Measurements from ENCODE around the gene EPHA4. TPM values are rescaled to one million over a fixed set of nuclear protein-coding genes. Genes with fewer than 3 reads are reported as not detected.

The EPHA4 gene
- total RNA-seq, 2 experiments from 2014 or later = 0.23 TPM; not detected in 1

DNA sequence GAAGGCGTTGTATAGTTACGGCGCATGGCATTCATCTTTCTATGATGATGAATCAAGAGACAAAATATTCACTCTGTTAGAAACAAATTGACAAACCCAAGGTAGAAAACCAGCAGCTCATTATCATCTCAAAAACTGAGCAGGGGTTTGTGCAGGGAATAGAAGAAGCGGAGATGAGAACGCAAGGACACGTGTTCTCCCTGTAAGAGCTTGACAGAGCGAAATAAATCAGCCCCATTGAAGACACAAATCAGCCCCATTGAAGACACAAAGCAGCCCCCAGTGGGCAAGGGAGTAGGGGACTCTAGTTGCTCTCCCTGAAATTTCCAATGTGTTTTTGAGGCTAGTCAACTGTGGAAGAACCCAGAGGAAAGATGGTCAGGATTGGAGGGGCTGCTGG lies 199.2 kb downstream of the EPHA4 start:
- Histone ChIP-seq H3K79me2 (ENCODE audit: insufficient read depth, low read depth, low read length) (no peaks in the 10 kb centered on the region), H3K36me3 (ENCODE audit: insufficient read depth, low read length) (no peaks in the 10 kb centered on the region), H3K9me2 (ENCODE audit: insufficient read depth, low read length) (no peaks in the 10 kb centered on the region), H3K4me3 (ENCODE audit: low read depth, low read length, poor library complexity, severe bottlenecking) (no peak overlapping the region), H3K4me1 (ENCODE audit: insufficient read depth, low read length, poor library complexity, severe bottlenecking) (no peaks in the 10 kb centered on the region), H3K4me2 (ENCODE audit: low read length) (no peak overlapping the region), H3K9me3 (ENCODE audit: low read length) (no peaks in the 10 kb centered on the region), H2AFZ (ENCODE audit: low read length) (no peak overlapping the region), H4K20me1 (ENCODE audit: insufficient read depth, low read length) (no peaks in the 10 kb centered on the region), H3K27ac (ENCODE audit: low read depth, low read length, poor library complexity, severe bottlenecking) (no peak overlapping the region)
- TF ChIP-seq EZH2phosphoT487 (IDR thresholded peaks at IDR 0.05; ENCODE audit: borderline replicate concordance, low read depth, low read length) = no peak
- TF ChIP-seq, protein P1, sequence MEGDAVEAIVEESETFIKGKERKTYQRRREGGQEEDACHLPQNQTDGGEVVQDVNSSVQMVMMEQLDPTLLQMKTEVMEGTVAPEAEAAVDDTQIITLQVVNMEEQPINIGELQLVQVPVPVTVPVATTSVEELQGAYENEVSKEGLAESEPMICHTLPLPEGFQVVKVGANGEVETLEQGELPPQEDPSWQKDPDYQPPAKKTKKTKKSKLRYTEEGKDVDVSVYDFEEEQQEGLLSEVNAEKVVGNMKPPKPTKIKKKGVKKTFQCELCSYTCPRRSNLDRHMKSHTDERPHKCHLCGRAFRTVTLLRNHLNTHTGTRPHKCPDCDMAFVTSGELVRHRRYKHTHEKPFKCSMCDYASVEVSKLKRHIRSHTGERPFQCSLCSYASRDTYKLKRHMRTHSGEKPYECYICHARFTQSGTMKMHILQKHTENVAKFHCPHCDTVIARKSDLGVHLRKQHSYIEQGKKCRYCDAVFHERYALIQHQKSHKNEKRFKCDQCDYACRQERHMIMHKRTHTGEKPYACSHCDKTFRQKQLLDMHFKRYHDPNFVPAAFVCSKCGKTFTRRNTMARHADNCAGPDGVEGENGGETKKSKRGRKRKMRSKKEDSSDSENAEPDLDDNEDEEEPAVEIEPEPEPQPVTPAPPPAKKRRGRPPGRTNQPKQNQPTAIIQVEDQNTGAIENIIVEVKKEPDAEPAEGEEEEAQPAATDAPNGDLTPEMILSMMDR (conservative IDR thresholded peaks at IDR 0.05; ENCODE audit: low read length) = no peak
- no peak for DNase-seq (ENCODE audit: low spot score)
- POLR2A ChIA-PET = no interaction called here
- CTCF ChIA-PET (ENCODE audit: unreplicated experiment) = no interaction called here
- intact Hi-C loops (cut with micrococcal nuclease; ENCODE audit: unreplicated experiment) = no loop called here
- no TSS peak for BruUV-seq (replicated peaks)

DNA sequence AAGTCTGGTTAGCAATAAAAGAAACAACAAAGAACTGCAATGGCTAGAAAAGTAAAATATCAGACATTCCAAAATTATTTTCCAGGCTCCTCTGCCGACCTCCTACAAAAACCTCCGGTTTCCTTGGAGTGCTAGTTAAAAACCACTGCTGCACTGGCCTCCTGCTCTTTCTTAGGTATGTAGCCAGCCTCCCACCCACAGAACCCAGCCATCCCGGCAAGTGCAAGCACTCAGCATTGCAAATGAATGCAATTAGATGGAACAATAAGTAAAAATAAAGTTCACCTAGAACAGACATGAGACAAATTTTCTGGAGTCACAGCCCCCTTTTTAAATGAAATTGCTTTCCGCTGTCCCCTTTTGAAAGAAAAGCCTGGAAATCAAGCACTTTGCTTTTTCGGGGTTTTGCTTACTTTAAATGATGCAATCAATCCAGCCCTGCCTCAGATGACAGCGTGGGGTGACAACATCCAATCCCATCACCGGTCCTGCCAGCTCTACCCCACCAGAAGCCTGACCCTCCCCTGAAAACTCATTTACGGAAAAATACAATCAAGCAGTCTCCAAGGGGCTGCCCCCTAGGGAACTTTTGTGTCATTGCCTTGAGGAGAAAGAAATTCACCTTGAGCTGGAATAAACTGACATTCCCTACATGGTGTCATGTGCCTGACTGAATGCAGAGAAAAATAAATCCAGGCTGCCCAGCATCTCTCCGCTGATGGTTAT lies 199.8 kb downstream of the EPHA4 start:
- no peak for DNase-seq (ENCODE audit: low spot score)
- POLR2A ChIA-PET = no interaction called here
- BruUV-seq (replicated peaks) = no TSS peak
- no peak for TF ChIP-seq EZH2phosphoT487 (IDR thresholded peaks at IDR 0.05; ENCODE audit: borderline replicate concordance, low read depth, low read length)
- TF ChIP-seq, protein P1 (conservative IDR thresholded peaks at IDR 0.05; ENCODE audit: low read length) = 0 out of 2 replicates have a peak, but pooled peaks have one; percentile 27
- Histone ChIP-seq H3K9me2 (ENCODE audit: insufficient read depth, low read length) (no peaks in the 10 kb centered on the region), H3K4me3 (ENCODE audit: low read depth, low read length, poor library complexity, severe bottlenecking) (no peak overlapping the region), H2AFZ (ENCODE audit: low read length) (no peak overlapping the region), H4K20me1 (ENCODE audit: insufficient read depth, low read length) (no peaks in the 10 kb centered on the region), H3K4me1 (ENCODE audit: insufficient read depth, low read length, poor library complexity, severe bottlenecking) (no peaks in the 10 kb centered on the region), H3K79me2 (ENCODE audit: insufficient read depth, low read depth, low read length) (no peaks in the 10 kb centered on the region), H3K36me3 (ENCODE audit: insufficient read depth, low read length) (no peaks in the 10 kb centered on the region), H3K27ac (ENCODE audit: low read depth, low read length, poor library complexity, severe bottlenecking) (no peak overlapping the region), H3K4me2 (ENCODE audit: low read length) (no peak overlapping the region), H3K9me3 (ENCODE audit: low read length) (no peaks in the 10 kb centered on the region)
- CTCF ChIA-PET (ENCODE audit: unreplicated experiment) = no interaction called here
- intact Hi-C loops (cut with micrococcal nuclease; ENCODE audit: unreplicated experiment) = no loop called here

DNA sequence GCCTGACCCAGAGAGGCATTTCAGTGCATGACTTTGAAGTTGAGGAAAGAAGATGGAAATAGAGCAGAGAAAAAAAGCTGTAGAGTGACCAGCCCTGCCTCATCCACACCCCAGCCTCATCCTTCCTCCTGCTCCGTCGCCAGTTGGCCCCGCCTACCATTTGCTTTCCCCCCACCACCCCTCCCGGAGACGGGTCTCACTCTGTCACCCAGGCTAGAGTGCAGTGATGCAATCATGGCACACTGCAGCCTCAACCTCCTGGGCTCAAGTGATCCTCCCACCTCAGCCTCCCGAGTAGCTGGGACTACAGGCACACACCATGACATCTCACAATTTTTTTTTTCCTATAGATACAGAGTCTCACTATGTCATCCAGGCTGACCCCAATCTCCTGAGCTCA lies 200.8 kb downstream of the EPHA4 start:
- H3K4me1 ChIP-seq (ENCODE audit: insufficient read depth, low read length, poor library complexity, severe bottlenecking) = no peaks in the 10 kb centered on the region
- TF ChIP-seq, protein P1 (conservative IDR thresholded peaks at IDR 0.05; ENCODE audit: low read length) = no peak
- TF ChIP-seq EZH2phosphoT487 (IDR thresholded peaks at IDR 0.05; ENCODE audit: borderline replicate concordance, low read depth, low read length) = no peak
- POLR2A ChIA-PET = interaction anchor here (0.7 kb wide), 1 partner anchor 261 kb away, joined by 4 read pairs; no protein-coding TSS in a partner anchor
- H2AFZ ChIP-seq (ENCODE audit: low read length) = no peak overlapping the region
- intact Hi-C loops (cut with micrococcal nuclease; ENCODE audit: unreplicated experiment) = no loop called here
- no TSS peak for BruUV-seq (replicated peaks)
- no peak overlapping the region for H3K27ac ChIP-seq (ENCODE audit: low read depth, low read length, poor library complexity, severe bottlenecking)
- H3K4me2 ChIP-seq (ENCODE audit: low read length) = no peak overlapping the region
- no peaks in the 10 kb centered on the region for H3K79me2 ChIP-seq (ENCODE audit: insufficient read depth, low read depth, low read length)
- no peaks in the 10 kb centered on the region for H3K9me2 ChIP-seq (ENCODE audit: insufficient read depth, low read length)
- CTCF ChIA-PET (ENCODE audit: unreplicated experiment) = no interaction called here
- no peaks in the 10 kb centered on the region for H3K36me3 ChIP-seq (ENCODE audit: insufficient read depth, low read length)
- no peaks in the 10 kb centered on the region for H3K9me3 ChIP-seq (ENCODE audit: low read length)
- H4K20me1 ChIP-seq (ENCODE audit: insufficient read depth, low read length) = no peaks in the 10 kb centered on the region
- H3K4me3 ChIP-seq (ENCODE audit: low read depth, low read length, poor library complexity, severe bottlenecking) = no peak overlapping the region
- DNase-seq (ENCODE audit: low spot score) = no peak
